Vagina (tissue), 2 donors: ENCODE measurements around the gene AGPS. TPM values are rescaled to one million over a fixed set of nuclear protein-coding genes. Genes with fewer than 3 reads are reported as not detected.

Experiments used
- DNase-seq, 2 donors: peaks; one replicate each; pipeline ENCODE4 v3.0.0-alpha.2; 2017; ENCODE audit errors: extremely low spot score in 2 of 2
- H3K27ac ChIP-seq: fragments of 200-600 bp; sonication (generic); one replicate; pipeline ENCODE4 v1.5.1; 2019
- H3K27me3 ChIP-seq: fragments of 200-600 bp; sonication (generic); one replicate; pipeline ENCODE4 v1.5.1; 2019
- H3K36me3 ChIP-seq, 2 donors: fragments of 200-600 bp; sonication (generic); one replicate each; pipeline ENCODE4 v1.5.1; 2017 to 2019
- H3K4me1 ChIP-seq: fragments of 200-600 bp; sonication (generic); one replicate; pipeline ENCODE4 v1.5.1; 2019
- H3K4me3 ChIP-seq, 2 donors: fragments of 200-600 bp; sonication (generic); 1 replicate in 1 of 2; 2 replicates in 1 of 2; pipeline ENCODE4 v1.5.1; 2016 to 2019
- H3K9me3 ChIP-seq: fragments of 200-600 bp; sonication (generic); one replicate; pipeline ENCODE4 v1.5.1; 2019
- POLR2A ChIP-seq, 2 donors: fragments of 450-650 bp; IDR thresholded peaks; one replicate each; pipeline ENCODE4 v1.6.1; 2017; ENCODE audit warnings: antibody characterized with exemption in 2 of 2, mild to moderate bottlenecking in 2 of 2, moderate library complexity in 2 of 2
- POLR2AphosphoS5 ChIP-seq, 2 donors: sonication (generic); formaldehyde crosslinking; IDR thresholded peaks; one replicate each; pipeline ENCODE4 v1.9.0; 2017; ENCODE audit warnings: antibody characterized with exemption in 2 of 2, mild to moderate bottlenecking in 2 of 2, low read depth in 1 of 2; ENCODE audit not compliant: insufficient read depth in 1 of 2
- intact Hi-C: fragments of 100-400 bp; cut with DNase I; formaldehyde crosslinking; loops from one replicate; pipeline ENCODE4 v1.15.1; 2023
- total RNA-seq: library from RNA; depleted of rRNA; stranded (reverse); fragments of >200 nt; gene quantifications from one replicate; pipeline ENCODE4 v1.2.3, GENCODE V29; 2016
- TF ChIP-seq, protein P1 (sequence below), 3 experiments: fragments of 450-650 bp in 2 of 3; fragments of 200-600 bp in 1 of 3; sonication (generic) in 1 of 3; IDR thresholded peaks; one replicate each; pipeline ENCODE4 v1.5.1; 2017 to 2019; ENCODE audit warnings: antibody characterized with exemption in 3 of 3, mild to moderate bottlenecking in 2 of 3, moderate library complexity in 2 of 3

Gene AGPS
- total RNA-seq, 1 donor from 2014 or later: 27.3 TPM

DNA sequence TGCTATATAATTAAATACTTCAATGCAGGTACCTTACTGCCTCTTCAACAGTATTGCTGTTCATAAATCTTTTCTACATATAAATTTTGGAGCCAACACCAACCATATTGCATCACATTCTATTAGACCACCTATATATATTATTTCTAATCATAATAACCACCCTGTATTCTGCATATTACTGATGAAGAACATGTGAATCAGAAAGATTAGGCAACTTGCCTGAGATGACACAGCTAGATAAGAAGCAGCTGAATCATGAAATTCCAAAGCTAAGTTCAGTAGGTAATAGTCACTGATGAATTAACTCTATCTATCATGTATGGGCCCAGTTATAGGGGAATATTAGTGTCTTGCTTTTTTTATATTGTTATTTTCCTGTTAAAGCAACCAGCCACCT is 161.8 kb downstream of the AGPS start:
- Histone ChIP-seq H3K9me3 (no peaks in the 10 kb centered on the region), H3K27ac (no peak overlapping the region), H3K27me3 (no peaks in the 10 kb centered on the region), H3K4me1 (peaks cover 7% of the 10 kb centered on the region), H3K4me3 (no peak overlapping the region), H3K36me3 (no peaks in the 10 kb centered on the region)
- intact Hi-C loops: no loop called here
- TF ChIP-seq, protein P1, sequence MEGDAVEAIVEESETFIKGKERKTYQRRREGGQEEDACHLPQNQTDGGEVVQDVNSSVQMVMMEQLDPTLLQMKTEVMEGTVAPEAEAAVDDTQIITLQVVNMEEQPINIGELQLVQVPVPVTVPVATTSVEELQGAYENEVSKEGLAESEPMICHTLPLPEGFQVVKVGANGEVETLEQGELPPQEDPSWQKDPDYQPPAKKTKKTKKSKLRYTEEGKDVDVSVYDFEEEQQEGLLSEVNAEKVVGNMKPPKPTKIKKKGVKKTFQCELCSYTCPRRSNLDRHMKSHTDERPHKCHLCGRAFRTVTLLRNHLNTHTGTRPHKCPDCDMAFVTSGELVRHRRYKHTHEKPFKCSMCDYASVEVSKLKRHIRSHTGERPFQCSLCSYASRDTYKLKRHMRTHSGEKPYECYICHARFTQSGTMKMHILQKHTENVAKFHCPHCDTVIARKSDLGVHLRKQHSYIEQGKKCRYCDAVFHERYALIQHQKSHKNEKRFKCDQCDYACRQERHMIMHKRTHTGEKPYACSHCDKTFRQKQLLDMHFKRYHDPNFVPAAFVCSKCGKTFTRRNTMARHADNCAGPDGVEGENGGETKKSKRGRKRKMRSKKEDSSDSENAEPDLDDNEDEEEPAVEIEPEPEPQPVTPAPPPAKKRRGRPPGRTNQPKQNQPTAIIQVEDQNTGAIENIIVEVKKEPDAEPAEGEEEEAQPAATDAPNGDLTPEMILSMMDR (IDR thresholded peaks at IDR 0.05): no peak
- TF ChIP-seq POLR2AphosphoS5 (IDR thresholded peaks at IDR 0.05; ENCODE audit: insufficient read depth in 1 of 2, low read depth in 1 of 2) (no peak), POLR2A (IDR thresholded peaks at IDR 0.05) (no peak)
- no peak for DNase-seq

DNA sequence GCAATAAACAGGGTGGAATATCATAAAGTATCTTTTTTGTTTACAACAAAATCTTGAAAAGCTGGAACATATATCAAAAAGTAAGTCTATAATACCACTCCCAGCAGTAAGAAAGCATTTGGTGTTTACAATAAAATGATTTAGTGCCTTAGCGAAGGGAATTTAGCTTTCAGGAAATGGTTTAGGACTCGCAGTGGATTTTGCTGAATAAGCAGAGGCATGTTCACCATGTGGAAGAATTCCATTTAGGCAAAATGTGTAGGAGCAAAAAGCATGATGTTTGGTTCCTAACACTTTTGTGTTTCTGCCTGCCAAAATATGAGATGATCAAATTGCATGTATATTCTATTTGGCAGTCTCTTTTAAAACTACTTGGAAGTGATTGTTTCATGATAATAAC is 163.6 kb downstream of the AGPS start:
- no peaks in the 10 kb centered on the region for H3K9me3 ChIP-seq
- no peak for DNase-seq
- H3K27ac ChIP-seq: no peak overlapping the region
- no peak overlapping the region for H3K4me3 ChIP-seq
- peaks cover 7% of the 10 kb centered on the region for H3K4me1 ChIP-seq
- intact Hi-C loops: no loop called here
- no peaks in the 10 kb centered on the region for H3K27me3 ChIP-seq
- TF ChIP-seq, protein P1 (IDR thresholded peaks at IDR 0.05): no peak
- TF ChIP-seq POLR2A (IDR thresholded peaks at IDR 0.05): no peak
- no peak for TF ChIP-seq POLR2AphosphoS5 (IDR thresholded peaks at IDR 0.05; ENCODE audit: insufficient read depth in 1 of 2, low read depth in 1 of 2)
- no peaks in the 10 kb centered on the region for H3K36me3 ChIP-seq

DNA sequence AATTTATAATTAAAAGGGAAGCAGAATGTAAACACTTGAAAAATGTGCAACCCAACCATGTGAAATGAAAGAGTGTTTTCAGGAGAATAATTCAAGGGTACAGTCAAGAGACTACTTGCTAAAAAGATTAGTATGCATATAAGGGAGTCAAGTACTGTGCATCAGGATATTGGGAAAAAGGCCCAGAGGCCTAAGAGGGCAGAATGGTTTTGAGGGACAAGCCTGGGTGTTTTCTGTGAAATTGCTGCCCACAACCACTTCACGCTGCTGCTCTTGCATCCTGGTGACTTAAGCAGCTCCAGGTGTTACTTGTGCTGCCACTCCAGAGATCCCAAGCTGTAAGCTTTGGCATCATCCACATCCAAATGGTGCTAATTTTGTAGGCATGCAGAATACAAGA is 165.2 kb downstream of the AGPS start:
- no peak for TF ChIP-seq POLR2AphosphoS5 (IDR thresholded peaks at IDR 0.05; ENCODE audit: insufficient read depth in 1 of 2, low read depth in 1 of 2)
- TF ChIP-seq POLR2A (IDR thresholded peaks at IDR 0.05): no peak
- TF ChIP-seq, protein P1 (IDR thresholded peaks at IDR 0.05): no peak
- no peak for DNase-seq
- Histone ChIP-seq H3K36me3 (no peaks in the 10 kb centered on the region), H3K9me3 (no peaks in the 10 kb centered on the region), H3K27ac (no peak overlapping the region), H3K4me3 (no peak overlapping the region), H3K27me3 (no peaks in the 10 kb centered on the region), H3K4me1 (no peaks in the 10 kb centered on the region)
- intact Hi-C loops: no loop called here

DNA sequence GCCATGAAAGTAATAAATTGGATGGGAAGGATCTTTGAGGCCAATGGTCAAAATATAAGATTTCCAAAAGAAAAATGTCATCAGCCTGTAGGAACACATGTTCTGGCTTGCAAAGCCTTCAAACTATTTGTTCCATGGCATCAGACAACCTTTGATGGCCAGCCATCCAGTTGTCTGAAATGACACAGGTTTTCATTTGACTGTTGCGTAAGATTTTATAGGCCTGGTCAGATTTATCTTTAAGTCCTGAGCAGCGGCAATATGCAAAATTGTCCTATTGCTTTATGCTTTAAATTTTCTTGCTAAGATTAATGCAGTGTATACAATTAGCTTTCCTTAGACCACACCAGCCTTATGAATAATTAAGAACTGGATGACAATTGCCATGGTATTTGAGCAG is 167.1 kb downstream of the AGPS start:
- intact Hi-C loops: no loop called here
- Histone ChIP-seq H3K27ac (no peak overlapping the region), H3K36me3 (no peaks in the 10 kb centered on the region), H3K9me3 (no peaks in the 10 kb centered on the region), H3K27me3 (no peaks in the 10 kb centered on the region), H3K4me1 (no peaks in the 10 kb centered on the region), H3K4me3 (no peak overlapping the region)
- TF ChIP-seq POLR2AphosphoS5 (IDR thresholded peaks at IDR 0.05; ENCODE audit: insufficient read depth in 1 of 2, low read depth in 1 of 2) (no peak), POLR2A (IDR thresholded peaks at IDR 0.05) (no peak)
- TF ChIP-seq, protein P1 (IDR thresholded peaks at IDR 0.05): no peak
- DNase-seq: no peak

DNA sequence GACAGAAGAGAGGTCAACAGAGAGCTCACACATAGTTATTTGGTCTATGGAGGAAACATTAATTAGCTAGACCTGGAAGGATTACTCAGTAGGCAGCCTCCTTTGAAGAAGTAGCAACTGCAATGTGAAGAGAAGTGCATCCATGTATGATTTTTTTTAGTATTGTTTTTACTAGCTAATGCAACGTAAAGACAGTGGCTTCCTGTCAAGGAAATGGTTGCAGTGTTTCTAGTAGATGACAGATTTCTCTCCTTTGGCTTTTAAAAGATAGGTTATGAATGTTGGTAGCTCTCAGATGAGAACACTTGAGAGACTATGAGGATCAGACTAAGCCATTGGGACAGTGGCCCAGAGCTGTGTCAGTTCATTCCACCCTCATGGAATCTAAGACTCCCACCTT is 175.8 kb downstream of the AGPS start:
- intact Hi-C loops: no loop called here
- no peak for TF ChIP-seq POLR2A (IDR thresholded peaks at IDR 0.05)
- TF ChIP-seq, protein P1 (IDR thresholded peaks at IDR 0.05): no peak
- no peak for TF ChIP-seq POLR2AphosphoS5 (IDR thresholded peaks at IDR 0.05; ENCODE audit: insufficient read depth in 1 of 2, low read depth in 1 of 2)

More for the DNA sequence above, 175.8 kb downstream of the AGPS start:
- Histone ChIP-seq H3K4me1 (no peaks in the 10 kb centered on the region), H3K36me3 (no peaks in the 10 kb centered on the region), H3K27me3 (no peaks in the 10 kb centered on the region), H3K4me3 (no peak overlapping the region), H3K9me3 (no peaks in the 10 kb centered on the region), H3K27ac (no peak overlapping the region)
- no peak for DNase-seq
